GM21717 (cell line): Measurements from ENCODE around the gene ADAMTS17.

Source experiments
- ATAC-seq: cut with Tn5 transposase; IDR thresholded peaks from one replicate; pipeline ENCODE4 v1.9.1; 2021; ENCODE audit warnings: mild to moderate bottlenecking, moderate library complexity; ENCODE audit not compliant: unreplicated experiment

Gene ADAMTS17

GRCh38 chr15:100311154-100311625 is 30.6 kb downstream of the ADAMTS17 start:
- no peak for ATAC-seq

GRCh38 chr15:100310513-100311153 is 31.1 kb downstream of the ADAMTS17 start:
- ATAC-seq = no peak

GRCh38 chr15:100310041-100310405 is 31.8 kb downstream of the ADAMTS17 start:
- no peak for ATAC-seq

- no peak for ATAC-seq
These were observed 32.4 kb downstream of the ADAMTS17 start for GRCh38 chr15:100309109-100310040.

- ATAC-seq = no peak
These were observed 33.2 kb downstream of the ADAMTS17 start for GRCh38 chr15:100308608-100309007.

- no peak for ATAC-seq
These were observed 33.6 kb downstream of the ADAMTS17 start for GRCh38 chr15:100308213-100308600.

- no peak for ATAC-seq
These were observed 34.2 kb downstream of the ADAMTS17 start for GRCh38 chr15:100307241-100308212.

- ATAC-seq = no peak
These were observed 35.7 kb downstream of the ADAMTS17 start for GRCh38 chr15:100306098-100306497.

GRCh38 chr15:100301910-100302431 is 39.8 kb downstream of the ADAMTS17 start:
- ATAC-seq = no peak

GRCh38 chr15:100298257-100298656 is 43.5 kb downstream of the ADAMTS17 start:
- no peak for ATAC-seq

- ATAC-seq = no peak
These were observed 44.0 kb downstream of the ADAMTS17 start for GRCh38 chr15:100297812-100298211.

- ATAC-seq = no peak
These were observed 45.7 kb downstream of the ADAMTS17 start for GRCh38 chr15:100295939-100296565.

GRCh38 chr15:100292010-100292409 is 49.8 kb downstream of the ADAMTS17 start:
- ATAC-seq = no peak

- no peak for ATAC-seq
These were observed 50.7 kb downstream of the ADAMTS17 start for GRCh38 chr15:100291106-100291505.

GRCh38 chr15:100285641-100286295 is 56.0 kb downstream of the ADAMTS17 start:
- no peak for ATAC-seq

GRCh38 chr15:100284701-100285100 is 57.1 kb downstream of the ADAMTS17 start:
- no peak for ATAC-seq

GRCh38 chr15:100284191-100284590 is 57.6 kb downstream of the ADAMTS17 start:
- ATAC-seq = no peak

- no peak for ATAC-seq
These were observed 60.5 kb downstream of the ADAMTS17 start for GRCh38 chr15:100281096-100281917.

- no peak for ATAC-seq
These were observed 61.9 kb downstream of the ADAMTS17 start for GRCh38 chr15:100279849-100280248.
